Lower lobe of right lung (tissue), 2 donors: ENCODE measurements around the gene NCF2. TPM values are rescaled to one million over a fixed set of nuclear protein-coding genes. Genes with fewer than 3 reads are reported as not detected.

ENCODE experiments used
- ATAC-seq, 2 donors: fragments of 200-7000 bp; cut with Tn5 transposase; one replicate each; pipeline ENCODE4 v1.9.1; 2020 to 2022; ENCODE audit warnings: mild to moderate bottlenecking in 2 of 2, moderate library complexity in 2 of 2
- DNase-seq: peaks from one replicate; pipeline ENCODE4 v3.0.0-alpha.2; 2020
- H3K27ac ChIP-seq: fragments of 200-600 bp; one replicate; pipeline ENCODE4 v1.8.0; 2022
- H3K27me3 ChIP-seq: fragments of 200-600 bp; one replicate; pipeline ENCODE4 v1.8.0; 2022; ENCODE audit warnings: low read depth
- H3K36me3 ChIP-seq: fragments of 200-600 bp; one replicate; pipeline ENCODE4 v1.8.0; 2022; ENCODE audit warnings: mild to moderate bottlenecking
- H3K4me1 ChIP-seq: fragments of 200-600 bp; one replicate; pipeline ENCODE4 v1.8.0; 2022
- H3K4me3 ChIP-seq: fragments of 200-600 bp; one replicate; pipeline ENCODE4 v1.8.0; 2022; ENCODE audit warnings: mild to moderate bottlenecking
- H3K9me3 ChIP-seq: fragments of 200-600 bp; one replicate; pipeline ENCODE4 v1.8.0; 2022
- intact Hi-C: fragments of 100-400 bp; cut with DNase I; formaldehyde crosslinking; loops from one replicate; pipeline ENCODE4 v1.11.0; 2022
- total RNA-seq: library from RNA; stranded (reverse); fragmentation: NEBNext Ultra II Directional; extraction: Animal tissue kit (Norgen Biotek cat#: 25700); gene quantifications from one replicate; pipeline ENCODE4 v1.2.1, GENCODE V29; 2021
- TF ChIP-seq, protein P1 (sequence below): fragments of 200-600 bp; IDR thresholded peaks from one replicate; pipeline ENCODE4 v1.8.0; 2022; ENCODE audit warnings: antibody characterized with exemption, mild to moderate bottlenecking
- donor health status: DM: no; HTN: yes; CAD: no; lungs with severe emphysema.

NCF2 gene
- total RNA-seq, 1 donor from 2014 or later, result 211 TPM

GRCh38 chr1:183575606-183576005, 14.7 kb downstream of the NCF2 start:
- intact Hi-C loops, result no loop called here
- no peaks in the 10 kb centered on the region for H3K27me3 ChIP-seq
- H3K4me3 ChIP-seq, result no peak overlapping the region
- peaks cover 36% of the 10 kb centered on the region for H3K36me3 ChIP-seq
- H3K9me3 ChIP-seq, result no peaks in the 10 kb centered on the region
- H3K27ac ChIP-seq, result no peak overlapping the region
- ATAC-seq (no peak), DNase-seq (no peak)
- H3K4me1 ChIP-seq, result peaks cover 18% of the 10 kb centered on the region
- TF ChIP-seq, protein P1, sequence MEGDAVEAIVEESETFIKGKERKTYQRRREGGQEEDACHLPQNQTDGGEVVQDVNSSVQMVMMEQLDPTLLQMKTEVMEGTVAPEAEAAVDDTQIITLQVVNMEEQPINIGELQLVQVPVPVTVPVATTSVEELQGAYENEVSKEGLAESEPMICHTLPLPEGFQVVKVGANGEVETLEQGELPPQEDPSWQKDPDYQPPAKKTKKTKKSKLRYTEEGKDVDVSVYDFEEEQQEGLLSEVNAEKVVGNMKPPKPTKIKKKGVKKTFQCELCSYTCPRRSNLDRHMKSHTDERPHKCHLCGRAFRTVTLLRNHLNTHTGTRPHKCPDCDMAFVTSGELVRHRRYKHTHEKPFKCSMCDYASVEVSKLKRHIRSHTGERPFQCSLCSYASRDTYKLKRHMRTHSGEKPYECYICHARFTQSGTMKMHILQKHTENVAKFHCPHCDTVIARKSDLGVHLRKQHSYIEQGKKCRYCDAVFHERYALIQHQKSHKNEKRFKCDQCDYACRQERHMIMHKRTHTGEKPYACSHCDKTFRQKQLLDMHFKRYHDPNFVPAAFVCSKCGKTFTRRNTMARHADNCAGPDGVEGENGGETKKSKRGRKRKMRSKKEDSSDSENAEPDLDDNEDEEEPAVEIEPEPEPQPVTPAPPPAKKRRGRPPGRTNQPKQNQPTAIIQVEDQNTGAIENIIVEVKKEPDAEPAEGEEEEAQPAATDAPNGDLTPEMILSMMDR, result no peak

DNA sequence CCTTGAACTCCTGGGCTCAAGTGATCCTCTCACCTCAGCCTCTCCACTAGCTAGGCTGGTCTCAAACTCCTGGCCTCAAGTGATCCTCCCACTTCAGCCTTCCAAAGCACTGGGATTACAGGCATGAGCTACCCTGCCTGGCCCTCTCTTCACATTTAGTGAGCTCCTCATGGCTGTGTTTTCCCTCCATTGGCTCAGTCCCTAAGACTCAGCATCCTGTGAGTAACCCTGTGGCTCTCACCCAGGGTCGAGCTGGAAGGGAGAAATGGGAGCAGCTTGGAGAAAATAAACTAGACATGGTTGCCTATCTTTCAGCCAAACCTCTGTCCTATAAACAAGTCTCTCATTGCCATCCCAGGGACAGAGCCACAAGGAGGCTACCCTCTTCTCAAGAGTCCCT, 17.5 kb downstream of the NCF2 start:
- DNase-seq, result no peak
- intact Hi-C loops, result no loop called here
- no peak overlapping the region for H3K4me3 ChIP-seq
- H3K27me3 ChIP-seq, result no peaks in the 10 kb centered on the region
- peaks cover 10% of the 10 kb centered on the region for H3K4me1 ChIP-seq
- no peak for ATAC-seq
- H3K9me3 ChIP-seq, result no peaks in the 10 kb centered on the region
- H3K36me3 ChIP-seq, result peaks cover 36% of the 10 kb centered on the region
- TF ChIP-seq, protein P1, result no peak
- no peak overlapping the region for H3K27ac ChIP-seq

GRCh38 chr1:183571678-183572268, 18.5 kb downstream of the NCF2 start:
- no peak for ATAC-seq

GRCh38 chr1:183570451-183570850, 19.8 kb downstream of the NCF2 start:
- no peak overlapping the region for H3K27ac ChIP-seq
- H3K9me3 ChIP-seq, result no peaks in the 10 kb centered on the region
- ATAC-seq, result no peak
- intact Hi-C loops, result no loop called here
- peaks cover 16% of the 10 kb centered on the region for H3K4me1 ChIP-seq
- peaks cover 35% of the 10 kb centered on the region for H3K36me3 ChIP-seq
- no peak overlapping the region for H3K4me3 ChIP-seq
- DNase-seq, result no peak
- no peaks in the 10 kb centered on the region for H3K27me3 ChIP-seq
- TF ChIP-seq, protein P1, result no peak

More at GRCh38 chr1:183571678-183572268, 18.5 kb downstream of the NCF2 start:
- H3K27me3 ChIP-seq, result no peaks in the 10 kb centered on the region
- DNase-seq, result no peak
- H3K27ac ChIP-seq, result no peak overlapping the region
- peaks cover 16% of the 10 kb centered on the region for H3K4me1 ChIP-seq
- TF ChIP-seq, protein P1, result no peak
- H3K36me3 ChIP-seq, result peaks cover 38% of the 10 kb centered on the region
- intact Hi-C loops, result no loop called here
- H3K4me3 ChIP-seq, result no peak overlapping the region
- no peaks in the 10 kb centered on the region for H3K9me3 ChIP-seq

GRCh38 chr1:183569801-183570200, 20.5 kb downstream of the NCF2 start:
- DNase-seq (no peak), ATAC-seq (no peak)
- intact Hi-C loops, result no loop called here
- H3K27ac ChIP-seq, result no peak overlapping the region
- H3K4me3 ChIP-seq, result no peak overlapping the region
- H3K36me3 ChIP-seq, result peaks cover 42% of the 10 kb centered on the region
- TF ChIP-seq, protein P1, result no peak
- no peaks in the 10 kb centered on the region for H3K9me3 ChIP-seq
- H3K4me1 ChIP-seq, result peaks cover 16% of the 10 kb centered on the region
- no peaks in the 10 kb centered on the region for H3K27me3 ChIP-seq
